Testis (tissue), 2 donors: ENCODE measurements around the gene CARS1.

Experiments used
- CTCF ChIP-seq, 3 experiments: fragments of 450-650 bp in 2 of 3; fragments of 200-600 bp in 1 of 3; sonication (generic) in 1 of 3; IDR thresholded peaks; one replicate each; pipeline ENCODE4 v1.5.1; 2016 to 2019; ENCODE audit warnings: antibody characterized with exemption in 3 of 3, mild to moderate bottlenecking in 2 of 3, moderate library complexity in 1 of 3
- POLR2A ChIP-seq: fragments of 450-650 bp; IDR thresholded peaks from one replicate; pipeline ENCODE4 v1.6.1; 2017; ENCODE audit warnings: antibody characterized with exemption, mild to moderate bottlenecking, moderate library complexity

- no peak for TF ChIP-seq CTCF (IDR thresholded peaks at IDR 0.05)
- TF ChIP-seq POLR2A, result no peak
Measured at GRCh38 chr11:2963112-2963754, 94.0 kb downstream of the CARS1 start.
